OCI-LY7 (cell line): ENCODE measurements around the gene RIMBP2.

ENCODE experiments used
- EZH2phosphoT487 ChIP-seq: fragments of 200-600 bp; sonication (generic); IDR thresholded peaks from 2 replicates; pipeline ENCODE4 v1.6.1; 2018; ENCODE audit warnings: low read depth, borderline replicate concordance, mild to moderate bottlenecking, mixed run types, antibody characterized with exemption, low read length, moderate library complexity, mixed read lengths
- TF ChIP-seq, protein P1 (sequence below): fragments of 200-600 bp; sonication (generic); conservative IDR thresholded peaks from 2 replicates; pipeline ENCODE4 v1.5.1; 2014; ENCODE audit warnings: mild to moderate bottlenecking, antibody characterized with exemption, low read length, moderate library complexity, mixed read lengths

DNA sequence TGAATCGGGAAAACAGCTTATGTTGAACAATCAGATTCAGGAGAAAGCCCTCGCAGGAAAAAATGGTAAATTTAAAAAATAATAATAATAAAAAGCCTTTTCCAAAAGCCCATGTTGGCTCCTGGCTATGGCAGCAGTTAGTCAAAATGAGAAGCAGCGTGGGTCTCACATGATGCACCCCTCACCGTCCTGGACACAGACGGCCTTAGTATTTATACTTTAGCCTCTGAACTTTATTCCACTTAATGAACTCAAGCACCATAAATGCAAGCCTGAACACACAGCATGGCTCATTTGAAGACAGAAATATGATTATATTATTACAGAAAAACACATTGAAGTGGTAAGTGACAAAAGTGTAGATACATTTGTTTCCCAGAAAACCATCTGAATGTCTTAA is 160.9 kb downstream of the RIMBP2 start:
- TF ChIP-seq, protein P1, sequence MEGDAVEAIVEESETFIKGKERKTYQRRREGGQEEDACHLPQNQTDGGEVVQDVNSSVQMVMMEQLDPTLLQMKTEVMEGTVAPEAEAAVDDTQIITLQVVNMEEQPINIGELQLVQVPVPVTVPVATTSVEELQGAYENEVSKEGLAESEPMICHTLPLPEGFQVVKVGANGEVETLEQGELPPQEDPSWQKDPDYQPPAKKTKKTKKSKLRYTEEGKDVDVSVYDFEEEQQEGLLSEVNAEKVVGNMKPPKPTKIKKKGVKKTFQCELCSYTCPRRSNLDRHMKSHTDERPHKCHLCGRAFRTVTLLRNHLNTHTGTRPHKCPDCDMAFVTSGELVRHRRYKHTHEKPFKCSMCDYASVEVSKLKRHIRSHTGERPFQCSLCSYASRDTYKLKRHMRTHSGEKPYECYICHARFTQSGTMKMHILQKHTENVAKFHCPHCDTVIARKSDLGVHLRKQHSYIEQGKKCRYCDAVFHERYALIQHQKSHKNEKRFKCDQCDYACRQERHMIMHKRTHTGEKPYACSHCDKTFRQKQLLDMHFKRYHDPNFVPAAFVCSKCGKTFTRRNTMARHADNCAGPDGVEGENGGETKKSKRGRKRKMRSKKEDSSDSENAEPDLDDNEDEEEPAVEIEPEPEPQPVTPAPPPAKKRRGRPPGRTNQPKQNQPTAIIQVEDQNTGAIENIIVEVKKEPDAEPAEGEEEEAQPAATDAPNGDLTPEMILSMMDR: no peak
- no peak for TF ChIP-seq EZH2phosphoT487
